Regular cardiac myocyte (primary cell): ENCODE measurements around the gene SUGP2. TPM values are rescaled to one million over a fixed set of nuclear protein-coding genes. Genes with fewer than 3 reads are reported as not detected.

Source experiments
- total RNA-seq: library from RNA; depleted of rRNA; stranded (reverse); fragments of >200 nt; gene quantifications from 2 replicates; pipeline ENCODE4 v1.2.3, GENCODE V29; 2014

SUGP2 gene
- total RNA-seq: 28.0 and 30.7 TPM in 2 replicates

DNA sequence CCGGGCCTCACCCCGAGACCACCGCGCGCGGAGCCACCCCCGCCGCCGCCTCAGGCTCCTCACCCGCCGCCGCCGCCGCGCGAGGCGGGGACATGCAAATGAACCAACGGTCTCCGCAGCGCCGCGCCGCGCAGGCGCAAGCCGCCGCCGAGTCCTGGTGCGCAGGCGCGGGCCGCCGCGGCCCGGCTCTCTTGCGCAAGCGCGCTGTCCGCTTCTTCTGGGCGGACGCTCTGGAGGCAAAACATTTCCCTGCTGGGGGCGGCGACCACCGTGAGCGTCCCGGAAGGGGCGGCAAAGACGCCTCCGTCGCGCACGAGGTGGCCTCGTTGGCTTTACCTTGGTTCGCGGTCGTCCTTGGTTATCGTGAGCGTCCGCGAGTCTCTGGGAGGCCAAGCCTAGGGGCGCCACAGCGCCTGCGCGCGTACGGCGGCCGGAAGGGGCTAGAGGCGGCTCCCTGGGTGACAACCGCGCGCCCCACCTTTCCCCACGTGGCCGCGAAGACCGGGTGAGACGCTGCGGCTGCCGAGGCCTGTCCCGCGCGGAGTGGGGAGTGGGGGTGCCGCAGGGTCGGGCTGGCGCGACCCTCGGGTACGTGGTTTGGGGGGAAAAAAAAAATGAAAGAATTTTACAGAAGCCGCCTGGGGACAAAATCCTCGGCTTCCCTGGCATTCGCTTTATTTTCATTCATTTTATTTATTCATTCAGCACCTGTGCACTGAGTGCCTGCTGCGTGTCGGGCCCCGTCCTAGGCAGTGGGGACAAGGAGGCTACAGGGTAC is at the start of gene SUGP2, which contains the start of gene ARMC6:
SUGP2 (minus strand) TSS at position 92 of the 778 bp plus-strand sequence. CDS start 2,446 bp downstream, outside the sequence.
ARMC6 (plus strand) TSS at position 178 of the 778 bp plus-strand sequence. CDS start 607 bp downstream, outside the sequence.

DNA sequence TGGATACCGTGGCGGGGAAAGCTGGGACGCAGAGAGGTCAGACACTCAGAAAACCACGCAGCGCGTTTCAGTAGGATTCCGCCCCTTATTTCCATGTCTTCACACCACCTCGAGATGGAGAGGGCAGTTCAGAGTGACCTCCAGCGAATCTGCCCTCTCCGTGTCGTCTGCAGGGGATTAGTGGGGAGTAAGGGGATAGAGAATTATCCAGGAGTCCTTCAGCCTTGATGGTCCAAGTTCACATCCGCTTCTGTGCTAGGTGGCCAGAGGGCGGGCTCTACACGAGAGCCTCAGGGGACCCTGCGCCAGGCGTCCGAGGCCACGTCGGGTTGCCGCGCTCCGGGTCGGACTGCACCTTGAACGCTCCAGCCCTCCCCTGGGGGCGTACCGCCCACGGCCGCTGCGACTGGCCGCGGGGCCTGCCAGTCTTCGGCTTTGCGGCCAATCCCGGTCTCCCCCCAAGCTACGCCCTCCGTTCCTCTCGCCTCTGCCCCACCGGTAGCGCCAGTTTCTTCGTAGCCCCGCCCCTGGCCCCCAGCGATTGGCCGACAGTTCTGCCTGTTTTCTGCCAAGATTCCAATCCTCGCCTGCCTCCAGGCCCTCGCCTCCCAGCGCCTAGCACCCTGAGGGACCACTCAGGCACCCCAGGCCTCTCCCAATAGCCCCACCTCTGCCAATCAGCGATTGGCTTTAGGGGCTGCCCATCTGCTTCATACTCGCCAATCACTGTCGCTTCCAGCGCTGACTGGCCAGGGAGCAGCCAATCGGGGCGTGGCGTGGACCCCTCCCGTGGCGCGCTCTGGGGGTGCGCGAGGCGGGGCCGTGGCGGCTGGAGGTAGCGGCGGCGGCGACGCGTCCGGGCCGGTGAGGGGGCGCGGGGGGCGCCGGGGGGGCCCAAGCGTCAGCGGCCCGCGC is 30.1 kb upstream of the SUGP2 start, which contains the start of gene SLC25A42:
SLC25A42 (plus strand) TSS at position 812 of the 915 bp plus-strand sequence. CDS start 32,131 bp downstream, outside the sequence.

Other genes starting within 250 kb of the SUGP2 start
- gene COMP, start 242.2 kb downstream of the SUGP2 start, total RNA-seq: 0.28 and 0.77 TPM in 2 replicates
- 55.0 and 65.4 TPM in 2 replicates for gene UPF1, start 201.6 kb downstream of the SUGP2 start, total RNA-seq
- 1.7 and 2.0 TPM in 2 replicates for gene CERS1, start 137.4 kb downstream of the SUGP2 start, total RNA-seq
- gene COPE, start 114.1 kb downstream of the SUGP2 start, total RNA-seq: 144 and 216 TPM in 2 replicates
- gene DDX49, start 113.8 kb downstream of the SUGP2 start, total RNA-seq: 47.4 and 72.9 TPM in 2 replicates
- 80.9 and 123 TPM in 2 replicates for gene HOMER3, start 92.3 kb downstream of the SUGP2 start, total RNA-seq
- gene ARMC6, start 86 bp upstream of the SUGP2 start, total RNA-seq: 26.2 and 58.7 TPM in 2 replicates
- gene SLC25A42, start 30.5 kb upstream of the SUGP2 start, total RNA-seq: 3.6 and 6.2 TPM in 2 replicates
- 18.2 and 23.7 TPM in 2 replicates for gene TMEM161A, start 105.0 kb upstream of the SUGP2 start, total RNA-seq
- under 0.01 and 0.28 TPM in 2 replicates for gene MEF2B, start 136.7 kb upstream of the SUGP2 start, total RNA-seq
- gene BORCS8, start 158.6 kb upstream of the SUGP2 start, total RNA-seq: 8.5 and 24.7 TPM in 2 replicates
- gene RFXANK, start 158.7 kb upstream of the SUGP2 start, total RNA-seq: 40.5 and 42.3 TPM in 2 replicates
- gene NR2C2AP, start 169.9 kb upstream of the SUGP2 start, total RNA-seq: 8.5 and 17.4 TPM in 2 replicates
- gene NCAN, start 178.4 kb upstream of the SUGP2 start, total RNA-seq: under 0.01 TPM in 1 of 2 replicates, not detected in the other
- gene TM6SF2, start 239.8 kb upstream of the SUGP2 start, total RNA-seq: 0.19 and 1.4 TPM in 2 replicates